Colonic mucosa (tissue), 4 donors: Measurements from ENCODE around the gene ZNF468. TPM values are rescaled to one million over a fixed set of nuclear protein-coding genes. Genes with fewer than 3 reads are reported as not detected.
"Not testable (repeated sequence)": the region's sequence is repeated elsewhere in the genome, so short reads cannot be mapped to it uniquely, and the experiment has no call there.

Experiments used
- DNase-seq: peaks from one replicate; pipeline ENCODE4 v3.0.0-alpha.2; 2020
- H3K27ac ChIP-seq: fragments of 200-600 bp; one replicate; pipeline ENCODE4 v1.8.0; 2021
- H3K27me3 ChIP-seq: fragments of 200-600 bp; one replicate; pipeline ENCODE4 v1.8.0; 2021
- H3K36me3 ChIP-seq: fragments of 200-600 bp; one replicate; pipeline ENCODE4 v1.8.0; 2021
- H3K4me1 ChIP-seq: fragments of 200-600 bp; one replicate; pipeline ENCODE4 v1.8.0; 2021; ENCODE audit warnings: mild to moderate bottlenecking
- H3K4me3 ChIP-seq: fragments of 200-600 bp; one replicate; pipeline ENCODE4 v1.8.0; 2021
- H3K9ac ChIP-seq, 2 donors: one replicate each; pipeline ENCODE4 v1.7.0; 2013; ENCODE audit warnings: control low read depth in 2 of 2, low read depth in 2 of 2, low read length in 2 of 2
- H3K9me3 ChIP-seq: fragments of 200-600 bp; one replicate; pipeline ENCODE4 v1.8.0; 2021
- intact Hi-C: fragments of 100-400 bp; cut with DNase I; formaldehyde crosslinking; loops from one replicate; pipeline ENCODE4 v1.14.1; 2022
- total RNA-seq, 2 donors: library from RNA; stranded (reverse); fragmentation: NEBNext Ultra II Directional in 1 of 2; extraction: Animal tissue kit (Norgen Biotek cat#: 25700) in 1 of 2; gene quantifications; one replicate each; pipeline ENCODE4 v1.2.1, GENCODE V29; 2021
- TF ChIP-seq, protein P1 (sequence below): fragments of 200-600 bp; IDR thresholded peaks from one replicate; pipeline ENCODE4 v1.8.0; 2022; ENCODE audit warnings: antibody characterized with exemption, mild to moderate bottlenecking
- donor health status: healthy.
- donor health status: DM: no; HTN: no; CAD: no.
- donor health status: DM: no; HTN: no; CAD: no.

Gene ZNF468
- total RNA-seq, 2 donors from 2014 or later = 17.1 to 25.8 TPM

DNA sequence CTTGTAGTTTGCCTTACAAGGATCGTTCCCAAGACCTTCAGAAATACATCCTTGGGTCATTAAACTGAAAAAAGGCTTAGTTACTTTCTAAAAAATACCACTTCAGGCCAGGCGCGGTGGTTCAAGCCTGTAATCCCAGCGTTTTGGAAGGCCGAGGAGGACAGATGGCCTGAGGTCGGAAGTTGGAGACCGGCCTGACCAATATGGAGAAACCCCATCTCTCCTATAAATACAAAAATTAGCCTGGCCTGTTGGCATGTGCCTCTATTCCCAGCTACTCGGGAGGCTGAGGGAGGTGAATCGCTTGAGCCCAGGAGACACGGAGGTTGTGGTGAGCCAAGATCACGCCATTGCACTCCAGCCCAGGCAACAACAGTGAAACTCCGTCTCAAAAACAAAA is 33.7 kb downstream of the ZNF468 start:
- Histone ChIP-seq H3K4me3 (no peak overlapping the region), H3K9ac (no peak overlapping the region), H3K27ac (no peak overlapping the region), H3K27me3 (no peaks in the 10 kb centered on the region), H3K9me3 (no peaks in the 10 kb centered on the region), H3K4me1 (no peaks in the 10 kb centered on the region), H3K36me3 (no peaks in the 10 kb centered on the region)
- TF ChIP-seq, protein P1, sequence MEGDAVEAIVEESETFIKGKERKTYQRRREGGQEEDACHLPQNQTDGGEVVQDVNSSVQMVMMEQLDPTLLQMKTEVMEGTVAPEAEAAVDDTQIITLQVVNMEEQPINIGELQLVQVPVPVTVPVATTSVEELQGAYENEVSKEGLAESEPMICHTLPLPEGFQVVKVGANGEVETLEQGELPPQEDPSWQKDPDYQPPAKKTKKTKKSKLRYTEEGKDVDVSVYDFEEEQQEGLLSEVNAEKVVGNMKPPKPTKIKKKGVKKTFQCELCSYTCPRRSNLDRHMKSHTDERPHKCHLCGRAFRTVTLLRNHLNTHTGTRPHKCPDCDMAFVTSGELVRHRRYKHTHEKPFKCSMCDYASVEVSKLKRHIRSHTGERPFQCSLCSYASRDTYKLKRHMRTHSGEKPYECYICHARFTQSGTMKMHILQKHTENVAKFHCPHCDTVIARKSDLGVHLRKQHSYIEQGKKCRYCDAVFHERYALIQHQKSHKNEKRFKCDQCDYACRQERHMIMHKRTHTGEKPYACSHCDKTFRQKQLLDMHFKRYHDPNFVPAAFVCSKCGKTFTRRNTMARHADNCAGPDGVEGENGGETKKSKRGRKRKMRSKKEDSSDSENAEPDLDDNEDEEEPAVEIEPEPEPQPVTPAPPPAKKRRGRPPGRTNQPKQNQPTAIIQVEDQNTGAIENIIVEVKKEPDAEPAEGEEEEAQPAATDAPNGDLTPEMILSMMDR = no peak
- intact Hi-C loops = no loop called here
- DNase-seq = no peak

DNA sequence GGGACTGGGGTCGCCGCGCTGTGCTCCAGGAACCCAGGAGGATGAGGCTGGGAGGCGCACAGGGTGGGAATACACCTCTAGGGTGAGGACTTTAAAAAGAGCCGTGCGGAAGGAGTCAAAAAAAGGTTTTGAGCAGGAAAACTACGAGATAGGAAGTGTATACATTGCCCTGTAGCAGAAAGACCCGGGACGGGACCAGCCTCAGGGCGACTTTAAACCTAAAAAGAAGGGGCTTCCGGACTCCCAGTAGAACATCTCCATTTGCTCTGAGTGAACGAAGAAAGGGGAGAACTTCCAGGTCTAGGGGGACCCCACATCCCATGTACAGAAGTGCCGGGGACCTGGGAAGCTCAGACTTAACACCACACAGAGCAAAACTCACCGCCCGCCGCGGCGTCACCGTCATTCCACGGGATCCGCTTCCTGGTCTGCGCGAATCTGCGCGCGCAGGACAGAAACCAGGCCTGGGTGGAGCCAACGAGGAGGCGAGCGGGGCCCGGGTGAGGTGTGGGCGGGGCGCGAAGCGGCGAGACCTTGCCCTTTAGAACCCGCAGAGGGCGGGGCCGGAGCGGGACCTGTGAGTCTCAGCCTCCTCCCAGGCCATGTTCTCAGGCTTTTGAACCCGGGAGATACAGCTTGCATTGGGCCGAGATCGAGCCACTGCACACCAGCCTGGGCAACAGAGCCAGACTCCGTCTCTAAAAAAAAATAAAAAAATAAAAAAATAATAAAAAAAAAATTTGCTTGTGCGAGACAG is 36.0 kb downstream of the ZNF468 start, which contains the start of gene ZNF28:
Gene ZNF28 (minus strand): TSS at position 430 of the 757 bp plus-strand sequence. CDS start 3,675 bp downstream, outside the sequence.
- H3K36me3 ChIP-seq, H3K4me1 ChIP-seq, intact Hi-C loops, H3K9me3 ChIP-seq, H3K27me3 ChIP-seq, H3K27ac ChIP-seq: not testable (repeated sequence)
- Histone ChIP-seq H3K9ac (peak within 1 kb of the TSS; percentile 66 to 76), H3K4me3 (peak within 1 kb of the TSS; percentile 55)
- DNase-seq = peak; percentile 79

DNA sequence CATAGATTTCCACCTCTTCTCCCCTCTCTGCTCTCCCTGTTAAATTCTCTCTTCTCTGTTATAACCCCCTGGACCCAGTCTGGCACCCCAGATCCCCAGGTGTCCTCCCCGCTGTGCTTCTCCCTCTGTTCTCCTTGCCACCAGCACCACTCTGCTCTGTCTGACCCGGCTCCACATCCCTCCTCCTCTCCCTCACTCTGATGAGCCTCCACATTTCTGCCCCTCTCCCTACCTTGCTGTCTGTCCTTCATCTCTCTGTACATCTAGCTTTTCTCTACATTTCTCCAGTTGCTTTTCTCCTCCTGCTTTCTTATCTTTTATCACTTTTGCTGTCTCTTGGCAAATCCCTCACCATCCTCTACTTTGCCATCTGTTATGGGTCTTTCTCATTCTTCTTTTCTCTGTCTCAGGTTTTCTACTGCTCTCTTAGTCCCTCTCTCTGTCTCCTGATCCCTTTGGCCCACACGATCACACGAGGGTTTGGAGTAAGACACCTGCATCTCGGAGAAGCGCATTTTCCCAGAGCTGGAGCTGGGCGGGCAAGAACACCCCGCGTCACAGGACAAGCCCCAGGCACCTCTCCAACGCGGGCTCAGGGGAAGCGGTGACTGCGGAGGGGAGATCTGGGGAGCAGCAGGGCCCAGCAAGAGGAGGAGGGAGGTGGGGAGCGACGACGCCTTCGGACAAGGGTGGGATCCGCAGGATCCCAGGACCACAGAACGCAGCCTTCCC is 36.8 kb downstream of the ZNF468 start:
- H3K27ac ChIP-seq, intact Hi-C loops, H3K36me3 ChIP-seq, H3K9me3 ChIP-seq, H3K4me1 ChIP-seq, H3K27me3 ChIP-seq: not testable (repeated sequence)
- peak; percentile 24 for DNase-seq
- H3K9ac ChIP-seq = peak overlapping the region; percentile 66 to 76
- peak overlapping the region; percentile 55 for H3K4me3 ChIP-seq

DNA sequence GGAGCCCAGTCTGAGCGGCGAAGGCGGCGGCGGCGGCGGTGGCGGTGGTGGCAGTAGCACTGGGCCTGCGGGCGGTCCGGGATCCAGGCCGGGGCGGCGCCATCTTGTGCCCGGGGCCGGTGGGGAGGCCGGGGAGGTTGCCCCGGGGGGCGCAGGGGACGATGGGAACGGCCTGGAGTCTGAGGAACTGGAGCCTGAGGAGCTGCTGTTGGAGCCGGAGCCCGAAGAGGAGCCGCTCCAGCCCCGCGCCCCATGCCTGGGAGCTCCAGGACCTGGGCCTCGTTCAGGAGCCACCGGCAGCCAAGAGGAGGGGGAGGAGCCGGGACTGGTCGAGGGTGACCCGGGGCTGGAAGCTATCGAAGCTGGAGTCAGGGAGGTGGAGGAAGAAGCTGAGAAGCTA is 47.6 kb downstream of the ZNF468 start:
- H3K27me3 ChIP-seq = no peaks in the 10 kb centered on the region
- intact Hi-C loops = no loop called here
- H3K36me3 ChIP-seq = peaks cover 5% of the 10 kb centered on the region
- H3K4me1 ChIP-seq = no peaks in the 10 kb centered on the region
- no peak overlapping the region for H3K27ac ChIP-seq
- DNase-seq = no peak
- TF ChIP-seq, protein P1 = no peak
- no peaks in the 10 kb centered on the region for H3K9me3 ChIP-seq
- H3K4me3 ChIP-seq = no peak overlapping the region
- H3K9ac ChIP-seq = no peak overlapping the region

DNA sequence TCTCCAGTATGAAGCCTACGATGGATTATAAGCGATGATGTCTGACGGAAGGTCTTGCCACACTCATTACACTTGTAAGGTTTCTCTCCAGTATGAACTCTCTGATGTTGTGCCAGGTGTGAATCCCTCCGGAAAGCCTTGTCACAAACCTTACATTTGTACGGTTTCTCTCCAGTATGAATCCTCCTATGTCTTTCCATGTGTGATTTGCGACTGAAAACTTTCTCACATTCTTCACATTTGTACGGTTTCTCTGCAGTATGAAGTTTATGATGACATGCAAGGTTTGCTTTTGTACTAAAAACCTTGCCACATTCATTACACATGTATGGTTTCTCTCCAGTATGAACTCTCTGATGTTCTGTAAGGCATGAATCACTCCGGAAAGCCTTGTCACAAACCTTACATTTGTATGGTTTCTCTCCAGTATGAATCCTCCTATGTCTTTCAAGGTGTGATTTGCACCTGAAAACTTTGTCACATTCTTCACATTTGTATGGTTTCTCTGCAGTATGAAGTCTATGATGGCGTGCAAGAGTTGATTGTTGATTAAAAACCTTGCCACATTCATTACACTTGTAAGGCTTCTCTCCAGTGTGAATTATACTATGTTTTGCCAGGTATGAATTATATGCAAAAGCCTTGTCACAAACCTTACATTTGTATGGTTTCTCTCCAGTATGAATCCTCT is 57.3 kb downstream of the ZNF468 start:
- DNase-seq, H3K9me3 ChIP-seq, H3K27me3 ChIP-seq, intact Hi-C loops, H3K9ac ChIP-seq, H3K4me3 ChIP-seq, H3K27ac ChIP-seq, H3K4me1 ChIP-seq: not testable (repeated sequence)
- H3K36me3 ChIP-seq = peaks cover 26% of the 10 kb centered on the region

DNA sequence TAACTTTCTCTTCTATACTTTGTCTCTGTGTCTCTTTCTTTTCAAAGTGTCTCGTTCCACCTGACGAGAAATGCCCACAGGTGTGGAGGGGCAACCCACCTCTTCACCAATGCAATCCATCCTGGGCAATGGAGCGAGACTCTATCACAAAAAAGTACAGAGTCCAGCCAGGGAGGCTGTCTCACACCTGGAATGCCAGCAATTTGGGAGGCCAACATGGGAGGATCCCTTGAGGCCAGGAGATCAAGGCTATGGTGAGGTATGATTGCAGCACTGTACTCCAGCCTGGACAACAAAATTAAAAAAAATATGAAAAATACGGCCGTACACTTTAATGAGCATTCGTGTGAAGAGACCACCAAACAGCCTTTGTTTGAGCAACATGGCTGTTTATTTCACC is 68.0 kb downstream of the ZNF468 start:
- DNase-seq = no peak
- H3K36me3 ChIP-seq = no peaks in the 10 kb centered on the region
- intact Hi-C loops = no loop called here
- no peaks in the 10 kb centered on the region for H3K9me3 ChIP-seq
- no peaks in the 10 kb centered on the region for H3K27me3 ChIP-seq
- TF ChIP-seq, protein P1 = no peak
- no peak overlapping the region for H3K27ac ChIP-seq
- no peaks in the 10 kb centered on the region for H3K4me1 ChIP-seq
- no peak overlapping the region for H3K9ac ChIP-seq
- no peak overlapping the region for H3K4me3 ChIP-seq

Other genes with a start within 250 kb of the ZNF468 start
- gene ZNF83, start 219.3 kb downstream of the ZNF468 start, total RNA-seq = 10 to 100 TPM in 1 of 2 donors, 1 to 10 TPM in 1; 9.6 to 19.7 TPM
- 10 to 100 TPM in 1 of 2 donors, 1 to 10 TPM in 1; 9.8 to 17.7 TPM for gene ZNF611, start 122.6 kb downstream of the ZNF468 start, total RNA-seq
- gene ZNF600, start 70.8 kb downstream of the ZNF468 start, total RNA-seq = 10 to 100 TPM; 10.4 to 13.2 TPM
- 10 to 100 TPM; 24.5 to 25.0 TPM for gene ZNF28, start 36.0 kb downstream of the ZNF468 start, total RNA-seq
- 10 to 100 TPM in 1 of 2 donors, 1 to 10 TPM in 1; 4.6 to 21.3 TPM for gene ZNF320, start 40.0 kb upstream of the ZNF468 start, total RNA-seq
- gene ZNF888, start 65.8 kb upstream of the ZNF468 start, total RNA-seq = 10 to 100 TPM in 1 of 2 donors, 1 to 10 TPM in 1; 9.5 to 17.0 TPM
- 10 to 100 TPM; 10.8 to 21.4 TPM for gene ZNF816, start 105.3 kb upstream of the ZNF468 start, total RNA-seq
- not detected for gene ERVV-1, start 156.3 kb upstream of the ZNF468 start, total RNA-seq
- not detected for gene ERVV-2, start 187.1 kb upstream of the ZNF468 start, total RNA-seq
- gene ZNF160, start 245.8 kb upstream of the ZNF468 start, total RNA-seq = 10 to 100 TPM; 15.5 to 20.9 TPM